Small intestine (tissue), 7 donors: ENCODE data around the gene GINS2. TPM values are rescaled to one million over a fixed set of nuclear protein-coding genes. Genes with fewer than 3 reads are reported as not detected.

Experiments
- DNase-seq, 2 donors: peaks; one replicate each; pipeline versions ENCODE4 v3.0.0 to v3.0.0-alpha.2; 2013
- FAIRE-seq: peaks from 2 replicates; lab custom pipeline; 2012; peaks lifted over from hg19 to GRCh38; lab: Jason Lieb, UNC
- H3K27ac ChIP-seq, 3 donors: one replicate each; pipeline ENCODE4 v1.5.1; 2013; ENCODE audit warnings: low read length in 2 of 3, mild to moderate bottlenecking in 2 of 3, control low read depth in 1 of 3, inconsistent platforms in 1 of 3, low read depth in 1 of 3, moderate library complexity in 1 of 3
- H3K27me3 ChIP-seq, 3 donors: one replicate each; pipeline ENCODE4 v1.6.1; 2013; ENCODE audit warnings: low read length in 3 of 3, inconsistent platforms in 1 of 3; ENCODE audit not compliant: control insufficient read depth in 3 of 3, insufficient read depth in 3 of 3
- H3K36me3 ChIP-seq, 3 donors: one replicate each; pipeline ENCODE4 v1.6.1; 2013; ENCODE audit warnings: low read length in 3 of 3, inconsistent platforms in 1 of 3, low read depth in 1 of 3, mild to moderate bottlenecking in 1 of 3, moderate library complexity in 1 of 3; ENCODE audit not compliant: control insufficient read depth in 3 of 3, insufficient read depth in 2 of 3
- H3K4me1 ChIP-seq, 3 donors: one replicate each; pipeline ENCODE4 v1.6.1; 2013; ENCODE audit warnings: low read length in 2 of 3, inconsistent platforms in 1 of 3, low read depth in 1 of 3, mild to moderate bottlenecking in 1 of 3, moderate library complexity in 1 of 3; ENCODE audit not compliant: control insufficient read depth in 3 of 3, insufficient read depth in 2 of 3
- H3K4me3 ChIP-seq, 3 donors: one replicate each; pipeline ENCODE4 v1.5.1; 2013; ENCODE audit warnings: low read length in 3 of 3, control low read depth in 1 of 3, inconsistent platforms in 1 of 3, low read depth in 1 of 3, mild to moderate bottlenecking in 1 of 3, moderate library complexity in 1 of 3
- H3K9me3 ChIP-seq, 2 donors: one replicate each; pipeline ENCODE4 v1.6.1; 2013; ENCODE audit warnings: low read depth in 1 of 2, low read length in 1 of 2; ENCODE audit not compliant: control insufficient read depth in 2 of 2, insufficient read depth in 1 of 2
- WGBS, 3 donors: extraction: QIAGEN DNeasy Blood & Tissue Kit; methylation state at CpG; one replicate each; pipeline ENCODE4 v1.1.7; 2013; 5-methylcytosine and 5-hydroxymethylcytosine counted together
- polyA plus RNA-seq, 4 donors: library from polyadenylated mRNA; stranded (reverse) in 3 of 4; unstranded in 1 of 4; fragments of 200-250 nt in 3 of 4; fragments of 120-200 nt in 1 of 4; gene quantifications; one replicate each; pipeline versions ENCODE4 v1.2.1 to v1.2.3, GENCODE V29; 2013
- donor health status: healthy with polysubstance abuse.
- donor health status: control.
- donor health status: control.
- donor health status: Bipolar disorder and iron deficiency.
- donor health status: healthy.

The GINS2 gene
- polyA plus RNA-seq, 4 donors: 2.0 to 11.2 (median 6.4) TPM

GRCh38 chr16:85719605-85720301 lies 31.0 kb upstream of the GINS2 start:
- FAIRE-seq (no peak), DNase-seq (no peak)
- Histone ChIP-seq H3K27ac (no peak overlapping the region), H3K27me3 (peaks cover 0 to 15% (median 0%) of the 10 kb centered on the region in 3 donors), H3K4me1 (peaks cover 0 to 33% (median 2%) of the 10 kb centered on the region in 3 donors), H3K4me3 (no peak overlapping the region), H3K36me3 (peaks cover 0 to 3% (median 0%) of the 10 kb centered on the region in 3 donors), H3K9me3 (no peaks in the 10 kb centered on the region)
- 63 to 91% (median 65%) methylated on average over 11 of the region's 11 CpGs for WGBS, 3 donors

GRCh38 chr16:85718682-85719081 lies 29.9 kb upstream of the GINS2 start:
- FAIRE-seq: no peak
- peak; percentile 37 to 51 for DNase-seq
- H3K4me3 ChIP-seq: no peak overlapping the region
- peaks cover 0 to 15% (median 0%) of the 10 kb centered on the region in 3 donors for H3K27me3 ChIP-seq
- H3K9me3 ChIP-seq: no peaks in the 10 kb centered on the region
- H3K36me3 ChIP-seq: peaks cover 0 to 3% (median 0%) of the 10 kb centered on the region in 3 donors
- whole genome bisulfite sequencing, 3 donors: 19 to 43% (median 27%) methylated on average over 11 of the region's 11 CpGs
- peaks cover 0 to 23% (median 2%) of the 10 kb centered on the region in 3 donors for H3K4me1 ChIP-seq
- no peak overlapping the region for H3K27ac ChIP-seq

- peaks cover 0 to 15% (median 0%) of the 10 kb centered on the region in 3 donors for H3K27me3 ChIP-seq
Observed at GRCh38 chr16:85718153-85718477, 29.4 kb upstream of the GINS2 start.

GRCh38 chr16:85717393-85718152 lies 28.8 kb upstream of the GINS2 start:
- Histone ChIP-seq H3K4me3 (no peak overlapping the region), H3K27me3 (peaks cover 0 to 15% (median 0%) of the 10 kb centered on the region in 3 donors), H3K27ac (no peak overlapping the region), H3K4me1 (peaks cover 0 to 17% (median 2%) of the 10 kb centered on the region in 3 donors), H3K9me3 (peaks cover 0 to 2% of the 10 kb centered on the region in 2 donors), H3K36me3 (peaks cover 0 to 3% (median 0%) of the 10 kb centered on the region in 3 donors)
- 20 to 40% (median 34%) methylated on average over 19 to 21 of the region's 21 CpGs for WGBS, 3 donors
- DNase-seq (peak; percentile 72 to 80), FAIRE-seq (no peak)

More at GRCh38 chr16:85718153-85718477, 29.4 kb upstream of the GINS2 start:
- Histone ChIP-seq H3K27ac (no peak overlapping the region), H3K4me3 (no peak overlapping the region), H3K4me1 (peaks cover 0 to 19% (median 2%) of the 10 kb centered on the region in 3 donors), H3K9me3 (no peaks in the 10 kb centered on the region), H3K36me3 (peaks cover 0 to 3% (median 0%) of the 10 kb centered on the region in 3 donors)
- DNase-seq: no peak
- WGBS, 3 donors: 23 to 42% (median 28%) methylated on average over 6 of the region's 6 CpGs
- no peak for FAIRE-seq

GRCh38 chr16:85716680-85717038 lies 27.9 kb upstream of the GINS2 start:
- DNase-seq: no peak
- Histone ChIP-seq H3K27me3 (peaks cover 0 to 15% (median 0%) of the 10 kb centered on the region in 3 donors), H3K36me3 (peaks cover 0 to 3% (median 0%) of the 10 kb centered on the region in 3 donors), H3K9me3 (peaks cover 0 to 12% of the 10 kb centered on the region in 2 donors), H3K27ac (no peak overlapping the region), H3K4me1 (peaks cover 0 to 11% (median 2%) of the 10 kb centered on the region in 3 donors), H3K4me3 (no peak overlapping the region)
- FAIRE-seq: no peak
- 42 to 59% (median 58%) methylated on average over 3 of the region's 3 CpGs for WGBS, 3 donors

GRCh38 chr16:85716022-85716679 lies 27.4 kb upstream of the GINS2 start:
- no peak for FAIRE-seq
- Histone ChIP-seq H3K4me1 (peaks cover 0 to 11% (median 2%) of the 10 kb centered on the region in 3 donors), H3K9me3 (peaks cover 0 to 14% of the 10 kb centered on the region in 2 donors), H3K4me3 (no peak overlapping the region), H3K36me3 (peaks cover 0 to 2% (median 0%) of the 10 kb centered on the region in 3 donors), H3K27ac (no peak overlapping the region), H3K27me3 (peaks cover 0 to 15% (median 0%) of the 10 kb centered on the region in 3 donors)
- 32 to 68% (median 52%) methylated on average over 9 of the region's 9 CpGs for WGBS, 3 donors
- DNase-seq: no peak

GRCh38 chr16:85715169-85716021 lies 26.6 kb upstream of the GINS2 start:
- peaks cover 0 to 11% (median 2%) of the 10 kb centered on the region in 3 donors for H3K4me1 ChIP-seq
- H3K36me3 ChIP-seq: no peaks in the 10 kb centered on the region
- DNase-seq (no peak), FAIRE-seq (no peak)
- peaks cover 0 to 14% of the 10 kb centered on the region in 2 donors for H3K9me3 ChIP-seq
- peaks cover 0 to 21% (median 0%) of the 10 kb centered on the region in 3 donors for H3K27me3 ChIP-seq
- no peak overlapping the region for H3K27ac ChIP-seq
- WGBS, 3 donors: 47 to 68% (median 62%) methylated on average over 21 to 22 of the region's 22 CpGs
- no peak overlapping the region for H3K4me3 ChIP-seq
